Fibroblast of lung (primary cell): ENCODE measurements around the gene PPP1R2C.

ENCODE experiments used
- CTCF ChIP-seq, 2 donors: IDR thresholded peaks in 1 of 2; conservative IDR thresholded peaks in 1 of 2; 1 replicate in 1 of 2; 2 replicates in 1 of 2; pipeline ENCODE4 v1.5.1; 2011 to 2012; ENCODE audit warnings: low read length in 2 of 2, control low read depth in 1 of 2, inconsistent platforms in 1 of 2, low read depth in 1 of 2, mild to moderate bottlenecking in 1 of 2
- EZH2 ChIP-seq: IDR thresholded peaks from 2 replicates; pipeline ENCODE4 v1.5.1; 2012; ENCODE audit warnings: low read length, control low read depth, mild to moderate bottlenecking; ENCODE audit errors: missing control alignments

GRCh38 chrX:42754115-42754514 lies 23.8 kb downstream of the PPP1R2C start:
- TF ChIP-seq CTCF (conservative IDR thresholded peaks at IDR 0.05 in 1 of 2, IDR thresholded peaks at IDR 0.05 in 1 of 2; ENCODE audit: low read depth in 1 of 2, low read length in 2 of 2): no peak
- TF ChIP-seq EZH2: no peak
